Activated CD4-positive, alpha-beta T cell treated with anti-CD3 and anti-CD28 coated beads, Interleukin-2, Interleukin-4, amounts not matched to agents 100 ng/mL and 50 ng/mL, durations not matched to agents 16 hours and 8 hours (primary cell): ENCODE data around the gene B4GALT2.
A peak's percentile ranks its signal among the peaks of the same experiment; 100 is the strongest.

Experiments used
- DNase-seq: peaks from one replicate; pipeline ENCODE4 v3.0.0-alpha.2; 2020; ENCODE audit warnings: low spot score

Gene B4GALT2

DNA sequence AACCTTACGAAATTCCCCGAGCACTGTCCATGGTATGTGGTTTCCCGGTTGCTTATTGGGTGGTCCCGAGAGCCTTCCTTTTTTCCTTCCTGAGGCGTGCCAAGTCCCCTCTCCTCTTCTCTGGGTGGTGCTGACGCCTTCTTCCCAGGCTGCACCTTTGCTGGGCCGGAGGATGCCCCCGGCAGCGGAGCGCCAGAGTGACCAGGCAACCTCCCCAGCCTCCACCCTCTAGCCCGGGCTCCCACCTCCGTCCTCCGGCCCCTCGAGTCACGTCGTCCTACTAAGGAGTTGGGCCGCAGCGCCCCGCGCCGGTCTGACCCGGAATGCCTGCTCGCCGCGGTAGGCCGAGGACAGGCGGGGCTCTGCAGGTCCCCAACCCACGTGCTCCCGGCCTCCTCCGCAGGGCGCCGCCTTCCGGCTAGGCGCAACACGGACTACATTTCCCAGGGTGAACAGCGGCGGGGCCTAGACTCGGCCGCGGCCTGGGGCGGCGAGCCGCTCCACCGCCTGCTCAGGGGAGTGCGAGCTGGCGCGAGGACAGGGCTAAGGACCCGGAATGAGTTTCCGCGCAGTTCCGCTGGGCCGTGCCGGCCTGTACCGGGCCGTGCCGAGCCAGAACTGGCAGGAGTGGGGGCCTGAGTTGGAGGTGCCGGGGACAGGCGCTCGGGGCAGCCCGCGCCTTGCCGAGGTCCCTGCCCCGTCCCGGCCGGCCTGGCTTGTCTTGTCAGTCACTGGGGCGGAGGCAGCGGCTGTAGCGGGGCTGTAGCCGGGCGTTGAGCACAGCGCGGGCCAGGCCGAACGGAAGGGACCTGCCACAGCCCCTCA lies 32.6 kb upstream of the B4GALT2 start, which contains the start of gene IPO13:
TSS of gene IPO13 (plus strand) at position 715 of the 825 bp plus-strand sequence. CDS start 651 bp downstream, outside the sequence.
- peak; percentile 96 for DNase-seq

DNA sequence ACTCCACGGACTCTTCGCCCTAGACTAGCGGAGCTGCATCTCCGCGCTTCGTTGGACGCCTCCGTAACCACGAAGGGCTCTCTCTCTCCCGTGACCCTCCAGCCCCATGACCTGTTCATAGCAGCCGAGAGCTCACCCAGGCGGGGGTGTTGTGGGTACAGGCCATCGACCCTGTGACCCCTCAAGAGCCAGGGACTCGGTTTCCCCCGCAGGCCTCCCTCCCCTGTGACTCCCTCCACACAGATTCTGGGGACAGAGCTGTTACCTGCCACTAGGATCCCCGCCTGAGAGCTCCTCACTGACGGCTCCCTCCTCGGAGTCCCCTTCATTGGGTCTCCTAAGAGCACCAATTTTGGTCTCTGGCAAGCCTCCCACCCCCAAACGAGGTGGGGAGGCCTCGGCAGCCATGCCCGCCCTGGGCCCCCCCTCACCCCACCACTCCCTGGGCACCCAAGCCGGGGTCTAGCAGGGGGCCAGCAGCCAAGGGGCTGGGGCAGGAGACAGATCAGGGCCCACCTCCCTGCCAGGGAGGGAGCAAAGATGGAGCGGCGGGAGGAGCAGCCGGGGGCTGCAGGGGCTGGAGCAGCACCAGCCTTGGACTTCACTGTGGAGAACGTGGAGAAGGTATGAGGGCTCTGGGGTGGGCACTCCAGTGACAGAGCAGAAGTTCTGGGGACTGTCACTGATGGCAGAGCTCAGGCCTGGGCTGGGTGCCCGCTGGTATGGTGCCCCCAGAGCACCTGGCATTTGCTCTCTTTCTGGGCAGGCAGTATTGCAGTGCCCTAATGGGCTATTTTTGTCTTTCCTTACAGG lies 31.7 kb upstream of the B4GALT2 start:
- no peak for DNase-seq

DNA sequence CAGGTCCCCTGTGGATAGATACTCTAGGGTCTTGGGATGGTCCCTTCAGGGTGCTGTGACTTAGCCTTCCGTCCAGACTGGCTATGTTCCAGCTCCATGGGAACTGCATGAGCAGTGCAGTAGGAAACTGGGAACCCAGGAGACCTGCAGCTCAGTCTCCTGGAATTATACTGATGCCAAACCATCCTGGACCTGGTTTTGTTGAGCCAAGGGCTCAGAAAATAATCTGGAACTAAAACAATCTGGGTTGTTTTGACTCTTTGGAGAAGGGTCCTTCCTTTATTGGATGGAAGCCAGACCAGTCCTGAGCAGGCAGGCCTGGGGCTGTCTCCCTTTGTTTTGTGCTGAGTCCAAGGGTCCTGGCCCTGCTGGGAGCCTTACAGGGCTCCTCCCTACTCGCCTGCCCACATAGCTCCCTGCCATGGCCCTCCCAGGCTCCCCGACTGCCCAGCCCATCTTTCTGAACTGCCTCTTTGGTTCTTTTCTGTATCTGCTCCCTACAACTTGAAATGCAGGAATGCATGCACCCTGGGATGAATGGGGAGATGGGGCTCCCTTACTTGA lies 31.1 kb upstream of the B4GALT2 start:
- no peak for DNase-seq

GRCh38 chr1:43949678-43950077 lies 29.3 kb upstream of the B4GALT2 start:
- DNase-seq: no peak

GRCh38 chr1:43951021-43951985 lies 27.7 kb upstream of the B4GALT2 start:
- DNase-seq: no peak

GRCh38 chr1:43952731-43953346 lies 26.2 kb upstream of the B4GALT2 start:
- no peak for DNase-seq

- DNase-seq: no peak
Observed at GRCh38 chr1:43953361-43953760, 25.6 kb upstream of the B4GALT2 start.

DNA sequence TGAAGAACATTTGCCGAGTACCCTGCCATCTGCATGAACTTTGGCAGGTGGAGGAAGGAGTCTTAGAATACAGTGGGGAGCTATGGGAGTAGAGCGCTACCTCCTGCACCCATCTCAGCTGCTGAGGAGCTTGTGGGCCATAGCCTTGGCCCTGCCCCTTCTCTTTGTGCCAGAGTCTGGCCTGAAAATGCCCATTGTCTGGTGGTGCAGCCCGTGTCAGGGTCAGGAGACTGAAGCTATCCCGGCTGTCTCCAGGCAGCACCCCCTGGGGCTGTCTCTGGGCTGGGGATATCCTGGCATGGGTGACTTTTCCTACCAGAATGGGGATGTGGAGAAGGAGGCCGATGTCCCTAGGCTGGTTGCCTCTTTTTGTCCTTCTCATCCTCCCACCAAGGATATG lies 25.0 kb upstream of the B4GALT2 start:
- no peak for DNase-seq

GRCh38 chr1:43956234-43956633 lies 22.8 kb upstream of the B4GALT2 start:
- no peak for DNase-seq

DNA sequence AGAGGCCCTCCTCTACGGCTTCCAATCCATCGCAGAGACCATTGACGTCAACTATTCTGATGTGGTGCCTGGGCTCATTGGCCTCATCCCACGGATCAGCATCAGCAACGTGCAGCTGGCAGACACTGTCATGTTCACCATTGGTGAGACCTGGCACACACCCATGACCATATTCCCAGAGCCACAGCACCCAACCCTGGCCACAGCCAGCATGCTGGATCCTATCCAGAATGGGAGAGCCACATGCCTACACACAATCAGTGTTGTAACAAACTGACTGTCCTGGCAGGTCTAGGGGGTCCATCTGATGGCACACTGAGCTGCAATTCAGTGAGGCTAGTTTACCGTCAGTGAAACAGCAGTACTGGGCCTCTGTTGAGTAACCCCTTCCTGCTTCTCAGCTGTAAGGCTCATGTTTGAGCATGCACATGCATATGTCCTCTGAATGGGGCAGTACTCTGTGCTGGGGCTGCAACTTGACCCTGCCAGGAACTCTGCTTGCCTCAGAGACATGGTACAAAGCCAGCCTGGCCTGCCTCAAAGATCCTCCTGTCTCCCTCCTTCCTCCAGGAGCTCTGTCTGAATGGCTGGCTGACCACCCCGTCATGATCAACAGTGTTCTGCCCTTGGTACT lies 21.5 kb upstream of the B4GALT2 start:
- no peak for DNase-seq

DNA sequence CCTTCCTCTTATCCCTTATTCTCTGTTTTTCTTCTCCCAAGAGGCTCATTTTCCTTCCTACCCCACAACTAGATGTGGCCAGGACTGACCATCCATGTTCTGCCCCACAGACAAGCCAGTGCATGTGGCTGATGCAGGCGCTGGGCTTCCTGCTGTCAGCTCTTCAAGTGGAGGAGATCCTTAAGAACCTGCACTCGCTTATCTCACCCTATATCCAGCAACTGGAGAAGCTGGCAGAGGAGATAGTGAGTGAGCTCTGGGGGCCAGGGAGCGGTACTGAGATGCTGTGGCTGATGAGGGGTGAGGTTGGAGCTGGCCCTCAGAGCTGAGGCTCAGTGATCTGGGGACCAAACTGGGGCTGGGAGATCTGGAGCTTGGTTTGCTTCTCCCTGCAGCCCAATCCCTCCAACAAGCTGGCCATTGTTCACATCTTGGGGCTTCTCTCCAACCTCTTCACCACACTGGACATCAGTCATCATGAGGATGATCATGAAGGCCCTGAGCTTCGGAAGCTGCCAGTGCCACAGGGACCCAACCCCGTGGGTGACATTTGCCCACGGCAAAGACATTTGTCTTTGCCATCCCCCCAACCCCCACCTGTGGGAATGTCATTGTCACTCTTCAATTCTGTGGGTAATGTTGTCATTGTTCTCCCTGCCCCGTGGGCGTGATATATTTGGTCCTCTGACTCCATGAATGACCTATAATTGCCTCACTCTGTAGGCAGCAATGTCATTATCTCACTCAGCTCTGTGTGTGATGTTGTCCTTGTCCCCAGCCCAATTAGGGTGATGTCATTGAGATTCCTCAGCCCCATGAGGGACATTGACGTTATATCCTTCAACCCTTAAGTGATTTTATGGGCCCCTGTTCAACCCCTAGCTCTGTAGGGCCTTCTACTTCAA lies 20.4 kb upstream of the B4GALT2 start:
- no peak for DNase-seq

DNA sequence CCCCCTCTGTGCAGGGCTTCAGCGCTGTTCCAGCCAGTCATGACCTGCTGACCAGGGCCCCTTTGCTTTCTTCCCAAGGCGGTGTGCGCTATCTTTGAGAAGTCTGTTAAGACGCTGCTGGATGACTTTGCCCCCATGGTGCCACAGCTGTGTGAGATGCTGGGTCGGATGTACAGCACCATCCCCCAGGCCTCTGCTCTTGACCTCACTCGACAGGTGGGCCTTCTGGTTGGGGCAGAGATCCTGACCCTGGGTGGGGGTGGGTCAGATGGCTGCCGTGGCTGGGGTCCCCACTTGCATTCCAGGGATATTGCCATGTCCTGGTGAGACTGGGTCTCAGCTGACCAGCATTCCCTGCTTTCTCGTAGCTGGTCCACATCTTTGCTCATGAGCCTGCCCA lies 18.2 kb upstream of the B4GALT2 start:
- DNase-seq: no peak

- no peak for DNase-seq
Observed at GRCh38 chr1:43961692-43962091, 17.3 kb upstream of the B4GALT2 start.

GRCh38 chr1:43962324-43962723 lies 16.7 kb upstream of the B4GALT2 start:
- DNase-seq: no peak

DNA sequence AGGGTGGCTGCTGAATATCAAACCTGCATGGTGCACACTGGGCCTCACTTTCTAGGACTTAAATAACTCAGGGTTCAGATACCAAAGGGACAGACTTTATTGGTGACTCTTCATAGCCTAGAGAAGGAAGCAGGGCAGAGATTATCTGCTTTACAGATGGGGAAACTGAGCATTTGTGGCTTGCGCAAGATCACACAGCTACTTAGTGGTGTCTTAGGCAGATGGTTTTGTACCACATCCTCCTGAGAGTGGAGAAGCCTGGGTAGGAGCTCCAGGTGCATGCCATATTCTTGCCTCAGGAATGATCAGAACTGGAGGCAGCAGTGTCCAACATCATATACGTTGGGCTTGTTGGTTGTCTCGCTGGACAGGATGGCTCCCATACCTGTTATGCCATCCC lies 16.0 kb upstream of the B4GALT2 start:
- no peak for DNase-seq

- no peak for DNase-seq
Observed at GRCh38 chr1:43963890-43964289, 15.1 kb upstream of the B4GALT2 start.

DNA sequence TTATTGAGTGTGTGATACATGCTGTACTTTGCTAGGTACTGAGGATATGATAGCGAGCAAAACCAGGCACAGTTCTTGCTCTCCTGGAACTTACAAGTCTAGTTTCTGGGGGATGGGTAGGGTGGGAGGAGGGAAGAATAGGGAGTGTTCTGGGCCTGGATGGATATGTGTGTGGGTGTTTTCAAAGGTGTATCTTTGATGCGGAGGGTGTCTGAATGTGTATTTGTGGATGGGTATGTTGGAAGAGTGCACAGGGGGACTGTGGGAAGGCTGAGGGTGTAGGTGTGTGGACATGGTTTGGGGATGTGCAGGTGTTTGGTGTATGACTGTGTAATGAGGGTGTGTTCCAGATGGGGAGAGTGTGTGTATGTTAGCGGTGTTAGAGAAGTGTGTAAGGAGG lies 13.7 kb upstream of the B4GALT2 start:
- DNase-seq: no peak

DNA sequence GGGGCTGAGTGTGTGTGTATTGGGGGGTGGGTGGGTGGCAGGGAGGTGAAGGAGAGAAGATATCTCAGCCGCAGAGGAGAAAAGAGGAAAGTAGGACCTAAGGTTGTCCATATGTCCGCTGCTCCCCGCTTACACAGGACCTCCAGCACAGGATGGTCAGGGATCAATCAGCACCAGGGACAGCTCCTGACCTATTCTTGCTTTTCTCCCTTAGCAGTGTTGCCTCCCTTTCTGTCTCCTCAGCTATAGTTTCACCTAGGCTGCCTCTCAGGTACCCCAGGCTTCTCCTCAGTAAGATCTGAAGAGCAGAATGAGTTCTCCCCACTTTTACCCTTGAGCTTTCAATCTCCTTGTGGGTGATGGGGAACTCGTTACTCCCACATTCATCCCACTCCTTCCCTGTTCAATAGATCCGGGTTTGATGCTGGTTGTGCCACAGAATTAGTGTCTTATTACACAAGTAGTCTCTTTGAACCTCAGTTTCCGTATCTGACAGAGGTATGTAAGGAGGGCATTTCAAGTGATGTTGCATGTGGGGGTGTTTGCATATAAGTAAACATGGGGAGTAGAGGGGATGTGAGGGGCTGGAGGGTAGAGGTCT lies 10.6 kb upstream of the B4GALT2 start:
- DNase-seq: no peak

DNA sequence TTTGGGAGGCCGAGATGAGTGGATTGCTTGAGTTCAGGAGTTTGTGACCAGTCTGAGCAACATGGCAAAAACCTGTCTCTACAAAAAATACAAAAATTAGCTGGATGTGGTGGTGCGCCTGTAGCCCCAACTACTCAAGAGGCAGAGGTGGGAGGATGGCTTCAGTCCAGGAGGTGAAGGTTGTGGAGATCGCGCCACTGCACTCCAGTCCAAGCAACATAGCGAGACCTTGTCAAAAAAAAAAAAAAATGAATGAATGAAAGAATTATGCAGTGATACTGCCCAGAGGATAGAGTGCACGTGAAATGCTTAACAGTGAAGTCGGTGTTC lies 9.6 kb upstream of the B4GALT2 start:
- DNase-seq: no peak
